GM18867 (cell line): ENCODE measurements around the gene REN.

Source experiments
- ATAC-seq: cut with Tn5 transposase; IDR thresholded peaks from one replicate; pipeline ENCODE4 v1.9.1; 2021; ENCODE audit warnings: mild to moderate bottlenecking, moderate library complexity; ENCODE audit not compliant: unreplicated experiment

REN gene

GRCh38 chr1:204110894-204111633 lies 55.1 kb downstream of the REN start:
- ATAC-seq = no peak

GRCh38 chr1:204108312-204109141 lies 57.6 kb downstream of the REN start:
- ATAC-seq = no peak

GRCh38 chr1:204107892-204108291 lies 58.2 kb downstream of the REN start:
- no peak for ATAC-seq

- ATAC-seq = no peak
Observed at GRCh38 chr1:204106825-204107224, 59.3 kb downstream of the REN start.

DNA sequence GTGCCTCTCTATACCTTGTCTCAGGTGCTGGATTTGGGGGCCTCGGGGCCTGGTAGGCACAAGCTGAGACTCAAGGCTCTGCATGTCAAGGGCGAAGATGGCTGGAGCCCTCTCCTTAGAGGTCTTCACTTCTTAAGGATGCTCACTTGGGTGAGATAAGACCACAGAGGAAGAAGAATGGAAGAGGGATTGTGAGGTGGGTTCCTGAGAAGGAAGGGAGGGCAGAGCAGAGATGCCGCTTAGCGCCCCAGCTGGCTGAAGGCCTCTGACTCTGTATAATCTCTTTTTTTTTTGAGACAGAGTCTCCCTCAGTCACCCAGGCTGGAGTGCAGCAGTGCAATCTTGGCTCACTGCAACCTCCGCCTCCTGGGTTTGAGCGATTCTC lies 61.0 kb downstream of the REN start:
- no peak for ATAC-seq
